ENCODE measurements around the gene TCERG1. TPM values are rescaled to one million over a fixed set of nuclear protein-coding genes. Genes with fewer than 3 reads are reported as not detected.

Gene TCERG1
- total RNA-seq, 1 donor from 2014 or later, result 121 TPM

DNA sequence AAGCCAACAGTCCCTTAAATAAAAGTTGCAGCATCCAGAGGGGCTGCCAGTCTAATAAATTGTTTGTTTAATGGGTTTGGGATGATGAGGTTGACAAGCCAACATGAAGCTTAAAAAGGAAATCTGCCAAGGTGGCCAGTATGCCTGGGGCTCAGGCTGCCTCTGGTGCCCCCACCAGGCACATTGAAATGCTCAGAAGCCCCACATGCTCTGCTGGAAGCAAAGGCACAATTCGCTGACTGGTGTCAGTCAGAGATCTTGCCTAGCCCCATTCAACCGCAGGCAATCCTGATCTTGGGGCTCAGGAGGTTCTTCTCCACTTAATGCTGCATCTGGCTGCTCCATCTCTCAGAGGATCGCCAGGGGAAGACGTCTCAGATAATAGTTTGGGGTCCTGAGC is 44.2 kb upstream of the TCERG1 start:
- no peak for DNase-seq (ENCODE audit: low spot score, unreplicated experiment)
- Mint-ChIP-seq H3K9me3 (ENCODE audit: low read depth) (no peaks in the 10 kb centered on the region), H3K27ac (no peak overlapping the region), H3K36me3 (ENCODE audit: insufficient read depth) (no peaks in the 10 kb centered on the region), H3K4me3 (ENCODE audit: low read depth) (no peak overlapping the region), H3K4me1 (ENCODE audit: low read depth) (peaks cover 2% of the 10 kb centered on the region), H3K27me3 (peaks cover 30% of the 10 kb centered on the region)
- TF ChIP-seq, protein P1, sequence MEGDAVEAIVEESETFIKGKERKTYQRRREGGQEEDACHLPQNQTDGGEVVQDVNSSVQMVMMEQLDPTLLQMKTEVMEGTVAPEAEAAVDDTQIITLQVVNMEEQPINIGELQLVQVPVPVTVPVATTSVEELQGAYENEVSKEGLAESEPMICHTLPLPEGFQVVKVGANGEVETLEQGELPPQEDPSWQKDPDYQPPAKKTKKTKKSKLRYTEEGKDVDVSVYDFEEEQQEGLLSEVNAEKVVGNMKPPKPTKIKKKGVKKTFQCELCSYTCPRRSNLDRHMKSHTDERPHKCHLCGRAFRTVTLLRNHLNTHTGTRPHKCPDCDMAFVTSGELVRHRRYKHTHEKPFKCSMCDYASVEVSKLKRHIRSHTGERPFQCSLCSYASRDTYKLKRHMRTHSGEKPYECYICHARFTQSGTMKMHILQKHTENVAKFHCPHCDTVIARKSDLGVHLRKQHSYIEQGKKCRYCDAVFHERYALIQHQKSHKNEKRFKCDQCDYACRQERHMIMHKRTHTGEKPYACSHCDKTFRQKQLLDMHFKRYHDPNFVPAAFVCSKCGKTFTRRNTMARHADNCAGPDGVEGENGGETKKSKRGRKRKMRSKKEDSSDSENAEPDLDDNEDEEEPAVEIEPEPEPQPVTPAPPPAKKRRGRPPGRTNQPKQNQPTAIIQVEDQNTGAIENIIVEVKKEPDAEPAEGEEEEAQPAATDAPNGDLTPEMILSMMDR (IDR thresholded peaks at IDR 0.05; ENCODE audit: unreplicated experiment), result no peak

DNA sequence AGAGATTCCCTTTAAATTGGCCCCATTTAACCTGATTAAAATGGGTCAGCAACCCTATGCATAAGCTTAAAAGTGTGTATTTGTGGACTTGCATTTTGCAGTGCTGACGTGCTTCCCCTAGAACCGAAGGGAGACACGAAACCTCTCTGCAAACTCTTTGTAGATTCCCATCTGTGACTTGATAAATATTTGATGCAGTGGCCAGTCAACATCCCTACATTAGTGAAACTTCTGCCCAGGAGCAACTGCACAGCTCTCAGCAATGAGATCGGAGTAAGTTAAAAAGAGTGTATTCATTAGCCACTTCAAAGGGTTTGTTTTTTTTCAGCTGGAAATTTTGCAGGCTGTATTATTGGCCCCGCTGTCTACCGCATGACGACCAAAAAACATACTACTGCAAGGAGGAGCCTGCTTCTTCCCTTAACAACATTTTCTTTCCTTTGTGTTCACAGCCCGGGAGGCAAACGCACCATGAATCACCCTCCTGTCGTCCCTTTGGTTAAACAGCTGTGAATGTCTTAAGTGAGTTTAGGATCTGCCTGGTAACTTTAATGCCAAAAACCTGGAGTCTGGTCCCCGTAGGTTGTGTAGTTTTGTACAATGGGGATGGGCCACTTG is 38.0 kb upstream of the TCERG1 start:
- H3K9me3 Mint-ChIP-seq (ENCODE audit: low read depth), result no peaks in the 10 kb centered on the region
- no peak for DNase-seq (ENCODE audit: low spot score, unreplicated experiment)
- peaks cover 5% of the 10 kb centered on the region for H3K4me1 Mint-ChIP-seq (ENCODE audit: low read depth)
- TF ChIP-seq, protein P1 (IDR thresholded peaks at IDR 0.05; ENCODE audit: unreplicated experiment), result no peak
- no peak overlapping the region for H3K4me3 Mint-ChIP-seq (ENCODE audit: low read depth)
- H3K36me3 Mint-ChIP-seq (ENCODE audit: insufficient read depth), result no peaks in the 10 kb centered on the region
- peaks cover 10% of the 10 kb centered on the region for H3K27me3 Mint-ChIP-seq
- no peak overlapping the region for H3K27ac Mint-ChIP-seq

DNA sequence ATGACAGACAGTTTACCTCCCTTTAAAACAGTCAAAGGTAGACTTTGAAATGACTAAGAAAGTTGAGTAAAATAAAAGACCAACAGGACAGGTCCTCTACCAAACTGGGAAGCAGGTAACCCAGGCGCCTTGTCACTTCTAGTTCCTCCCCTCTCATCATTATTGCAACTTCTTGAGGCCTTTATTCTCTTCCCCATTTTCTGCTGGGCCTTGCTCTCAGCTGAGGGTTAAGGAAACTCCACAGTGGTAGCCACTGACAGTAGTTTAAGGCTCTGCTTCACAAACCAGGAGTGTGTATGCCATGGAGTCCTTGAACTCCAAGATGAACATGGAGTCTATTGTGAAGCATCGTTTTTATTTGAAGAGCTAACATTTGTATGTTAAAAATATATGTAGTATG is 36.9 kb upstream of the TCERG1 start:
- Mint-ChIP-seq H3K36me3 (ENCODE audit: insufficient read depth) (no peaks in the 10 kb centered on the region), H3K9me3 (ENCODE audit: low read depth) (no peaks in the 10 kb centered on the region), H3K4me1 (ENCODE audit: low read depth) (peaks cover 5% of the 10 kb centered on the region), H3K27me3 (peaks cover 10% of the 10 kb centered on the region), H3K27ac (no peak overlapping the region), H3K4me3 (ENCODE audit: low read depth) (no peak overlapping the region)
- DNase-seq (ENCODE audit: low spot score, unreplicated experiment), result no peak
- TF ChIP-seq, protein P1 (IDR thresholded peaks at IDR 0.05; ENCODE audit: unreplicated experiment), result no peak

DNA sequence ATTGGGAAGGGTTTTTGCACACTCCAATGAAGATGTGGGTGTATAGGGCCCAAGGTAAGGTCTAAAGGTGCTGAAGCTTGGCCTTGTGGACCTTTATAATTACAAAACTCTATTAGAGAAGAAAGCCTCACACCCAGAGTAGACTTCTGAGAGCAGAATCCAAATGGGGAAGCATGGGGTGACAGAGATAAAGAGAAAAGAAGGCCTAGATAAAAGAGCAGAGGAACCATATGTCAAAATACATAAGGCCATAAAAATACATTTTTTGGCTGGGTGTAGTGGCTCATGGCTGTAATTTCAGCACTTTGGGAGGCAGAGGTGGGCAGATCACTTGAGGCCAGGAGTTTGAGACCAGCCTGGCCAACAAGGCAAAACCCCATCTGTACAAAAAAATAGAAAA is 27.4 kb upstream of the TCERG1 start:
- Mint-ChIP-seq H3K27ac (no peak overlapping the region), H3K27me3 (peaks cover 11% of the 10 kb centered on the region), H3K36me3 (ENCODE audit: insufficient read depth) (no peaks in the 10 kb centered on the region), H3K4me3 (ENCODE audit: low read depth) (no peak overlapping the region), H3K9me3 (ENCODE audit: low read depth) (no peaks in the 10 kb centered on the region), H3K4me1 (ENCODE audit: low read depth) (no peaks in the 10 kb centered on the region)
- DNase-seq (ENCODE audit: low spot score, unreplicated experiment), result no peak
- TF ChIP-seq, protein P1 (IDR thresholded peaks at IDR 0.05; ENCODE audit: unreplicated experiment), result no peak

DNA sequence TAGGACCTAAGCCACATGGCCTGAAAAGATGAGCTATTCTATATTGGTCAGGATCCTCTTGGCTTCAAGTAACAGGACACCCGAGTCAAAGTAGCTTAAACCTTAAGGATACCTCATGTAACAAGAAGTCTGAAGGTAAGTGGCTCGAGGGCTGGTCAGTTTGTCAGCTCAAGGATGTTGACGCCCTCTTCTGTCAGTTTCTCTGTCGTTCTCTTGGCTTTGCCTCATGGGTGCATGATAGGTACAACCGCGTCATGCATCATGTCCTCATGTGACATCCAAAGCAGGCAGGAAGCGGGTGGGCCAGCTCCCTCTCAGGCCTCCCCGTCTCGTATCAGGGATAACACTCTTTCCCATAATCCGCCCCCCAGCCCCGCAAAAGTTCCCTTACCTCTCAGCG is 22.1 kb upstream of the TCERG1 start:
- no peak for DNase-seq (ENCODE audit: low spot score, unreplicated experiment)
- H3K9me3 Mint-ChIP-seq (ENCODE audit: low read depth), result no peaks in the 10 kb centered on the region
- no peak overlapping the region for H3K27ac Mint-ChIP-seq
- H3K4me1 Mint-ChIP-seq (ENCODE audit: low read depth), result no peaks in the 10 kb centered on the region
- H3K27me3 Mint-ChIP-seq, result peaks cover 17% of the 10 kb centered on the region
- no peaks in the 10 kb centered on the region for H3K36me3 Mint-ChIP-seq (ENCODE audit: insufficient read depth)
- no peak overlapping the region for H3K4me3 Mint-ChIP-seq (ENCODE audit: low read depth)
- TF ChIP-seq, protein P1 (IDR thresholded peaks at IDR 0.05; ENCODE audit: unreplicated experiment), result no peak

All from progenitor cell of endocrine pancreas (in vitro differentiated cells).